K562 (cell line): Measurements from ENCODE around the gene SLC48A1. TPM values are rescaled to one million over a fixed set of nuclear protein-coding genes. Genes with fewer than 3 reads are reported as not detected.
A peak's percentile ranks its signal among the peaks of the same experiment; 100 is the strongest.

Experiments
- CEBPG ChIP-seq, 3 experiments: fragments of 200-800 bp in 1 of 3; sonication (Bioruptor generic) in 1 of 3; sonication (generic) in 1 of 3; formaldehyde crosslinking in 1 of 3; IDR thresholded peaks in 2 of 3; conservative IDR thresholded peaks in 1 of 3; 2 replicates each; pipeline versions ENCODE4 v1.6.1 to v1.8.0; 2016 to 2022; ENCODE audit warnings: missing compliant biosample characterization in 2 of 3, missing genetic modification characterization in 2 of 3, mild to moderate bottlenecking in 1 of 3, missing genetic modification reagents in 1 of 3
- DMBX1 ChIP-seq: fragments of 250-450 bp; sonication (Bioruptor Pico); IDR thresholded peaks from 2 replicates; pipeline ENCODE4 v1.8.0; 2022; ENCODE audit warnings: inconsistent platforms, mild to moderate bottlenecking, moderate library complexity, borderline replicate concordance
- EHMT2 ChIP-seq: fragments of 450-650 bp; IDR thresholded peaks from 2 replicates; pipeline ENCODE4 v1.6.1; 2018; ENCODE audit warnings: antibody characterized with exemption
- FOXK1 ChIP-seq: sonication (generic); formaldehyde crosslinking; IDR thresholded peaks from 2 replicates; pipeline ENCODE4 v1.8.0; 2022; ENCODE audit warnings: missing genetic modification reagents, mild to moderate bottlenecking, borderline replicate concordance
- GTF2E2 ChIP-seq: fragments of 200-800 bp; sonication (Bioruptor generic); IDR thresholded peaks from 2 replicates; pipeline ENCODE4 v1.6.1; 2016; ENCODE audit warnings: missing genetic modification characterization, missing compliant biosample characterization
- HNRNPLL ChIP-seq: fragments of 200-400 bp; formaldehyde crosslinking; IDR thresholded peaks from 2 replicates; pipeline ENCODE4 v1.6.1; 2017; ENCODE audit warnings: low read length, low read depth, mild to moderate bottlenecking; ENCODE audit not compliant: poor library complexity, severe bottlenecking
- KDM1A ChIP-seq, 2 experiments: fragments of 450-650 bp; IDR thresholded peaks; 2 replicates each; pipeline ENCODE4 v1.6.1; 2016; ENCODE audit warnings: mild to moderate bottlenecking in 2 of 2
- MBD2 ChIP-seq: sonication (generic); IDR thresholded peaks from 2 replicates; pipeline ENCODE4 v1.6.1; 2016; ENCODE audit warnings: low read depth, borderline replicate concordance
- MTF1 ChIP-seq: fragments of 250-450 bp; sonication (Bioruptor Pico); IDR thresholded peaks from 2 replicates; pipeline ENCODE4 v1.9.0; 2021; ENCODE audit warnings: moderate library complexity, mild to moderate bottlenecking, inconsistent platforms, borderline replicate concordance
- NCOA2 ChIP-seq, 2 experiments: fragments of 450-650 bp; IDR thresholded peaks; 2 replicates each; pipeline ENCODE4 v1.6.1; 2018; ENCODE audit warnings: mild to moderate bottlenecking in 2 of 2, moderate library complexity in 1 of 2; ENCODE audit not compliant: partially characterized antibody in 2 of 2
- NR2C1 ChIP-seq, 2 experiments: fragments of 450-650 bp; IDR thresholded peaks; 2 replicates each; pipeline ENCODE4 v1.6.1; 2017; ENCODE audit warnings: mild to moderate bottlenecking in 2 of 2, antibody characterized with exemption in 1 of 2, inconsistent platforms in 1 of 2, missing compliant biosample characterization in 1 of 2, missing genetic modification characterization in 1 of 2
- OTX1 ChIP-seq: fragments of 450-650 bp; formaldehyde crosslinking; IDR thresholded peaks from 2 replicates; pipeline ENCODE4 v1.4.0; 2022; ENCODE audit warnings: mild to moderate bottlenecking
- PRPF4 ChIP-seq: fragments of 200-400 bp; formaldehyde crosslinking; IDR thresholded peaks from one replicate; pipeline ENCODE4 v1.6.1; 2017; ENCODE audit warnings: low read length, low read depth, mild to moderate bottlenecking; ENCODE audit not compliant: insufficient read depth, poor library complexity, severe bottlenecking
- RAD21 ChIP-seq, 2 experiments: fragments of 250-450 bp in 1 of 2; fragments of 450-650 bp in 1 of 2; sonication (Bioruptor Pico) in 1 of 2; formaldehyde crosslinking in 1 of 2; IDR thresholded peaks in 1 of 2; conservative IDR thresholded peaks in 1 of 2; 2 replicates each; pipeline versions ENCODE4 v1.4.0 to v1.8.0; 2020 to 2022; ENCODE audit warnings: mild to moderate bottlenecking in 2 of 2, moderate library complexity in 1 of 2
- RBM34 ChIP-seq: fragments of 200-400 bp; formaldehyde crosslinking; IDR thresholded peaks from 2 replicates; pipeline ENCODE4 v1.6.1; 2018; ENCODE audit warnings: low read length, borderline replicate concordance; ENCODE audit not compliant: insufficient read depth
- RUNX1 ChIP-seq: sonication (generic); IDR thresholded peaks from 2 replicates; pipeline ENCODE4 v1.6.1; 2016; ENCODE audit warnings: antibody characterized with exemption, low read depth
- SIN3B ChIP-seq: fragments of 450-650 bp; IDR thresholded peaks from 2 replicates; pipeline ENCODE4 v1.6.1; 2017; ENCODE audit warnings: low read depth, mild to moderate bottlenecking, moderate library complexity
- TEAD2 ChIP-seq: fragments of 450-650 bp; IDR thresholded peaks from 2 replicates; pipeline ENCODE4 v1.6.1; 2016; ENCODE audit warnings: missing genetic modification characterization, control low read depth, missing compliant biosample characterization
- WHSC1 ChIP-seq: IDR thresholded peaks from one replicate; pipeline ENCODE4 v1.6.1; 2012; ENCODE audit warnings: low read length, control low read depth, inconsistent platforms
- ZNF324 ChIP-seq: fragments of 250-450 bp; sonication (Bioruptor Pico); IDR thresholded peaks from 2 replicates; pipeline ENCODE4 v1.4.0; 2020; ENCODE audit warnings: mild to moderate bottlenecking
- ZNF449 ChIP-seq: fragments of 250-450 bp; sonication (Bioruptor Pico); IDR thresholded peaks from 2 replicates; pipeline ENCODE4 v1.8.0; 2022; ENCODE audit warnings: moderate library complexity, mild to moderate bottlenecking, inconsistent platforms
- polyA plus RNA-seq, 8 experiments: library from polyadenylated mRNA; depleted of rRNA in 4 of 8; stranded (reverse) in 5 of 8; unstranded in 3 of 8; fragments of >200 nt; fragmentation: Nextera tagmentation in 2 of 8; fragmentation: Illumina TruSeq in 1 of 8; extraction: Ambion mirVana in 2 of 8; extraction: Trizol in 1 of 8; gene quantifications; 2 replicates each; pipeline versions ENCODE4 v1.2.1 to v1.2.3, GENCODE V29; 2011 to 2014; ENCODE audit warnings: inconsistent platforms in 1 of 8, missing spikeins in 1 of 8
- total RNA-seq, 7 experiments: library from RNA; depleted of rRNA in 6 of 7; stranded (reverse); fragments of >200 nt in 6 of 7; fragmentation: Illumina TruSeq in 2 of 7; extraction: Trizol in 2 of 7; gene quantifications; 2 replicates each; pipeline versions ENCODE4 v1.2.1 to v1.2.3, GENCODE V29; 2011 to 2021; ENCODE audit warnings: low replicate concordance in 1 of 7
- TF ChIP-seq, protein P1 (sequence below): fragments of 250-450 bp; sonication (Bioruptor Pico); IDR thresholded peaks from 2 replicates; pipeline ENCODE4 v1.4.0; 2020
- TF ChIP-seq, protein P2 (sequence below): IDR thresholded peaks from 2 replicates; pipeline ENCODE4 v1.6.1; 2011; ENCODE audit not compliant: insufficient read length; ENCODE audit errors: extremely low read depth
- TF ChIP-seq, protein P3 (sequence below): fragments of 250-450 bp; sonication (Bioruptor Pico); IDR thresholded peaks from 2 replicates; pipeline ENCODE4 v1.8.0; 2021; ENCODE audit warnings: moderate library complexity, mild to moderate bottlenecking, inconsistent platforms

SLC48A1 gene
- total and polyA plus RNA-seq, 9 of the 15 experiments (the other 6 are each of a cell fraction or from before 2014, with no cell fraction given): 10.7 to 37.5 (median 18.7) TPM

- TF ChIP-seq ZNF324: no peak
- no peak for TF ChIP-seq FOXK1 (CRISPR knock-in tag)
- TF ChIP-seq RAD21 (CRISPR knock-in tag; conservative IDR thresholded peaks at IDR 0.05 in 1 of 2, IDR thresholded peaks at IDR 0.05 in 1 of 2): no peak
- TF ChIP-seq WHSC1: no peak
- no peak for TF ChIP-seq GTF2E2 (tag)
- no peak for TF ChIP-seq OTX1 (CRISPR knock-in tag)
- TF ChIP-seq, protein P1, sequence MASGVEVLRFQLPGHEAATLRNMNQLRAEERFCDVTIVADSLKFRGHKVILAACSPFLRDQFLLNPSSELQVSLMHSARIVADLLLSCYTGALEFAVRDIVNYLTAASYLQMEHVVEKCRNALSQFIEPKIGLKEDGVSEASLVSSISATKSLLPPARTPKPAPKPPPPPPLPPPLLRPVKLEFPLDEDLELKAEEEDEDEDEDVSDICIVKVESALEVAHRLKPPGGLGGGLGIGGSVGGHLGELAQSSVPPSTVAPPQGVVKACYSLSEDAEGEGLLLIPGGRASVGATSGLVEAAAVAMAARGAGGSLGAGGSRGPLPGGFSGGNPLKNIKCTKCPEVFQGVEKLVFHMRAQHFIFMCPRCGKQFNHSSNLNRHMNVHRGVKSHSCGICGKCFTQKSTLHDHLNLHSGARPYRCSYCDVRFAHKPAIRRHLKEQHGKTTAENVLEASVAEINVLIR (CRISPR knock-in tag): no peak
- no peak for TF ChIP-seq TEAD2 (tag)
- TF ChIP-seq, protein P2, sequence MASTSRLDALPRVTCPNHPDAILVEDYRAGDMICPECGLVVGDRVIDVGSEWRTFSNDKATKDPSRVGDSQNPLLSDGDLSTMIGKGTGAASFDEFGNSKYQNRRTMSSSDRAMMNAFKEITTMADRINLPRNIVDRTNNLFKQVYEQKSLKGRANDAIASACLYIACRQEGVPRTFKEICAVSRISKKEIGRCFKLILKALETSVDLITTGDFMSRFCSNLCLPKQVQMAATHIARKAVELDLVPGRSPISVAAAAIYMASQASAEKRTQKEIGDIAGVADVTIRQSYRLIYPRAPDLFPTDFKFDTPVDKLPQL: no peak
- no peak for TF ChIP-seq EHMT2
- TF ChIP-seq HNRNPLL: no peak
- no peak for TF ChIP-seq RUNX1
- peak; percentile 41; the same call in 1 of the 2 replicates for TF ChIP-seq MBD2
- no peak for TF ChIP-seq SIN3B
- 0 out of 2 replicates have a peak, but pooled peaks have one; percentile 21 for TF ChIP-seq DMBX1 (CRISPR knock-in tag)
- TF ChIP-seq CEBPG (CRISPR knock-in tag; IDR thresholded peaks at IDR 0.05): no peak
- TF ChIP-seq CEBPG (tag; conservative IDR thresholded peaks at IDR 0.05 in 1 of 2, IDR thresholded peaks at IDR 0.05 in 1 of 2): no peak
- no peak for TF ChIP-seq NCOA2 (IDR thresholded peaks at IDR 0.05; ENCODE audit: partially characterized antibody in 2 of 2)
- no peak for TF ChIP-seq RBM34
- TF ChIP-seq ZNF449 (CRISPR knock-in tag): no peak
- peak; percentile 37; the same call in 1 of the 2 replicates for TF ChIP-seq NR2C1 (IDR thresholded peaks at IDR 0.05)
- peak; percentile 29; the same call in 1 of the 2 replicates for TF ChIP-seq NR2C1 (tag; IDR thresholded peaks at IDR 0.05)
- TF ChIP-seq MTF1 (CRISPR knock-in tag): no peak
- no peak for TF ChIP-seq PRPF4
- TF ChIP-seq, protein P3, sequence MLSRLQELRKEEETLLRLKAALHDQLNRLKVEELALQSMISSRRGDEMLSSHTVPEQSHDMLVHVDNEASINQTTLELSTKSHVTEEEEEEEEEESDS: no peak
- peak; percentile 68 to 75 for TF ChIP-seq KDM1A (IDR thresholded peaks at IDR 0.05)
Measured at GRCh38 chr12:47777741-47778558, 4.9 kb downstream of the SLC48A1 start (continued).
